HUES64 (cell line): ENCODE data around the gene VEPH1.

Experiments
- H3K27ac ChIP-seq: 2 replicates; pipeline ENCODE4 v1.7.0; 2013; ENCODE audit warnings: low read depth, low read length, inconsistent platforms
- H3K27me3 ChIP-seq: 2 replicates; pipeline ENCODE4 v1.6.1; 2013; ENCODE audit warnings: mild to moderate bottlenecking, low read length; ENCODE audit not compliant: insufficient read depth
- H3K36me3 ChIP-seq: 2 replicates; pipeline ENCODE4 v1.6.1; 2013; ENCODE audit warnings: mild to moderate bottlenecking, low read length; ENCODE audit not compliant: insufficient read depth
- H3K4me1 ChIP-seq: 2 replicates; pipeline ENCODE4 v1.6.1; 2013; ENCODE audit warnings: mild to moderate bottlenecking, low read length, moderate library complexity; ENCODE audit not compliant: insufficient read depth
- H3K4me3 ChIP-seq: 2 replicates; pipeline ENCODE4 v1.5.1; 2013; ENCODE audit warnings: mild to moderate bottlenecking, low read length, moderate library complexity
- H3K9ac ChIP-seq: 2 replicates; pipeline ENCODE4 v1.6.1; 2013; ENCODE audit warnings: mild to moderate bottlenecking, low read depth, low read length
- H3K9me3 ChIP-seq: 2 replicates; pipeline ENCODE4 v1.6.1; 2013; ENCODE audit warnings: low read depth, low read length; ENCODE audit not compliant: insufficient read depth
- WGBS: fragments of 150-250, 120-280 bp; methylation state at CpG from one replicate; pipeline ENCODE4 v1.1.7; 2013; ENCODE audit warnings: missing lambda C conversion rate; 5-methylcytosine and 5-hydroxymethylcytosine counted together

The VEPH1 gene

DNA sequence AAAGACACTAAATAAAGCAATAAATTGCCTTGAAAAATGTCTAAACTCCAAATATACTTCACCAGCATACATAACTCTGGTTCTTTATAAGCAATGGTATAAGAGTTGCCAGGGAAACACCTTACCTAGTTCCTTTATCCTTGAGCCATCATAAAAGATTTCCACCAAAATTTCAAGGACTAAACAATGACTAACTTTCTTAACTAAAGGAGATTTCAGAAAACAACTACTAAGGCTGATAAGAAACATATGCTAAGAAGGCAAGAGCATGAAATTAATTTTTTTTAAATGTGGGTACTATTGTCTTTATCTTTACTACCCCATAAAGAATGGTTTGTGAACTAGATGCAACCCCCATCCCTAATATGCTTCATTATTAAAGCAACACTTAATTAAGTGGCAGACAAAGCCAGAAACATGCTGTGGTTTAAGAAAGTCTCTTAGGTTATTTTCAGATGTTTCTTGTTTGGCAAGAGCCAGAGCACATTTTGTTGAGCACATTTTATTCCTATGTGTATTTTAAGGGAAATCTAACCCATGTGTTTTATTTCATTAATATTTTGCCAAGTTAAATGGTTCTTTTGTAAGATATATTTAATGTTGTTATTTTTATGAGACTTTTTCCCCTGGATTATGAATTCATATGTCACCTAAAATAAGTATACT is 17.4 kb upstream of the VEPH1 start:
- Histone ChIP-seq H3K36me3 (no peaks in the 10 kb centered on the region), H3K9ac (no peak overlapping the region), H3K9me3 (peaks cover 9% of the 10 kb centered on the region), H3K27me3 (no peaks in the 10 kb centered on the region), H3K4me1 (no peaks in the 10 kb centered on the region), H3K4me3 (no peak overlapping the region), H3K27ac (no peak overlapping the region)

- Histone ChIP-seq H3K9ac (no peak overlapping the region), H3K4me3 (no peak overlapping the region), H3K27ac (no peak overlapping the region), H3K9me3 (peaks cover 9% of the 10 kb centered on the region), H3K27me3 (no peaks in the 10 kb centered on the region), H3K36me3 (no peaks in the 10 kb centered on the region), H3K4me1 (no peaks in the 10 kb centered on the region)
- WGBS = 100% methylated on average over 1 of the region's 1 CpG
These were observed 15.7 kb upstream of the VEPH1 start for GRCh38 chr3:157518881-157519280.

GRCh38 chr3:157516928-157517327 is 13.7 kb upstream of the VEPH1 start:
- H3K4me3 ChIP-seq = no peak overlapping the region
- H3K36me3 ChIP-seq = no peaks in the 10 kb centered on the region
- peaks cover 9% of the 10 kb centered on the region for H3K9me3 ChIP-seq
- H3K9ac ChIP-seq = no peak overlapping the region
- H3K27ac ChIP-seq = no peak overlapping the region
- no peaks in the 10 kb centered on the region for H3K27me3 ChIP-seq
- no peaks in the 10 kb centered on the region for H3K4me1 ChIP-seq

DNA sequence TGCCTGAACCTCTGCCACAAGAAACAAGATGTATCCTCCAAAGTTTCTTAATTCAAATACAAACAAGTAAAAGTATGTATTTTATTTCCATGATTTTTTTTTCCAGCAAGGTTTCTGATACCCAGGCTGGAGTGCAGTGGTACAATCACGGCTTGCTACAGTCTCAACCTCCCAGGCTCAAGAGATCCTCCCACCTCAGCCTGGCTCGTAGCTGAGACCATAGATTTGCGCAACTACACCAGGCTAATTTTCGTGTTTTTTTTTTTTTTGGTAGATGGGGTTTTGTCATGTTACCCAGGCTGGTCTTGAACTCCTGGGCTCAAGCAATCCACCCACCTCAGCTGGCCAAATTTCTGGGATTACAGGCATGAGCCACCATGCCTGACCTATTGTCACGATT is 12.2 kb upstream of the VEPH1 start:
- Histone ChIP-seq H3K27ac (no peak overlapping the region), H3K9ac (no peak overlapping the region), H3K27me3 (no peaks in the 10 kb centered on the region), H3K36me3 (no peaks in the 10 kb centered on the region), H3K9me3 (peaks cover 9% of the 10 kb centered on the region), H3K4me1 (no peaks in the 10 kb centered on the region), H3K4me3 (no peak overlapping the region)
- WGBS = 96% methylated on average over 5 of the region's 5 CpGs

- H3K27ac ChIP-seq = no peak overlapping the region
- no peaks in the 10 kb centered on the region for H3K27me3 ChIP-seq
- H3K4me1 ChIP-seq = no peaks in the 10 kb centered on the region
- no peaks in the 10 kb centered on the region for H3K36me3 ChIP-seq
- no peak overlapping the region for H3K9ac ChIP-seq
- peaks cover 9% of the 10 kb centered on the region for H3K9me3 ChIP-seq
- WGBS = 89% methylated on average over 3 of the region's 4 CpGs
- H3K4me3 ChIP-seq = no peak overlapping the region
These were observed 11.2 kb upstream of the VEPH1 start for GRCh38 chr3:157514371-157514895.

GRCh38 chr3:157513585-157513984 is 10.4 kb upstream of the VEPH1 start:
- Histone ChIP-seq H3K9ac (no peak overlapping the region), H3K27me3 (no peaks in the 10 kb centered on the region), H3K9me3 (peaks cover 6% of the 10 kb centered on the region), H3K36me3 (no peaks in the 10 kb centered on the region), H3K4me1 (no peaks in the 10 kb centered on the region), H3K27ac (no peak overlapping the region), H3K4me3 (no peak overlapping the region)
- WGBS = 80% methylated on average over 1 of the region's 1 CpG

DNA sequence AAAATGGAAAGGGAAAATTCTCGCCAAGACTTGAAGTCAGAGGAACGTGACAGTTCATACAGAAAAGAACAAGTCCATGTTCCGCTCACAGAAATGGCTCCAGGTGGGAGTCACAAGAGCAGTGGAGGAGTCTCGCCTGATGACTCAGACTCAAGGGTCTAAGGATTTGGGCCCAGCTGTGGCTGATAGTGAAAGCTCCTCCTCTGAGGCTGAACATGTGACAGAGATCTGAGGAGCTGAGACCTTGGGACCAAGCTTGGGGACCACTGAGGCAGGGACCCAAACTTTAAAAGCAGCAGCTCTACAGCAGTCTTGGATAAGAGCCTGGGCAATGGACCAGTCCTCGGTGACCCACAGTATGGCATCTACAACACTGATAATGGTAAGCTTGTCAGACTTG is 9.3 kb upstream of the VEPH1 start:
- H3K4me3 ChIP-seq = no peak overlapping the region
- H3K4me1 ChIP-seq = no peaks in the 10 kb centered on the region
- no peaks in the 10 kb centered on the region for H3K27me3 ChIP-seq
- no peaks in the 10 kb centered on the region for H3K36me3 ChIP-seq
- H3K9me3 ChIP-seq = no peaks in the 10 kb centered on the region
- no peak overlapping the region for H3K27ac ChIP-seq
- whole genome bisulfite sequencing = 92% methylated on average over 5 of the region's 5 CpGs
- no peak overlapping the region for H3K9ac ChIP-seq

GRCh38 chr3:157508461-157508860 is 5.2 kb upstream of the VEPH1 start:
- Histone ChIP-seq H3K36me3 (no peaks in the 10 kb centered on the region), H3K9me3 (no peaks in the 10 kb centered on the region), H3K27ac (no peak overlapping the region), H3K4me1 (peaks cover 4% of the 10 kb centered on the region; the same call in 1 of the 2 replicates), H3K9ac (no peak overlapping the region), H3K27me3 (no peaks in the 10 kb centered on the region), H3K4me3 (no peak overlapping the region)
- WGBS = 92% methylated on average over 1 of the region's 1 CpG

DNA sequence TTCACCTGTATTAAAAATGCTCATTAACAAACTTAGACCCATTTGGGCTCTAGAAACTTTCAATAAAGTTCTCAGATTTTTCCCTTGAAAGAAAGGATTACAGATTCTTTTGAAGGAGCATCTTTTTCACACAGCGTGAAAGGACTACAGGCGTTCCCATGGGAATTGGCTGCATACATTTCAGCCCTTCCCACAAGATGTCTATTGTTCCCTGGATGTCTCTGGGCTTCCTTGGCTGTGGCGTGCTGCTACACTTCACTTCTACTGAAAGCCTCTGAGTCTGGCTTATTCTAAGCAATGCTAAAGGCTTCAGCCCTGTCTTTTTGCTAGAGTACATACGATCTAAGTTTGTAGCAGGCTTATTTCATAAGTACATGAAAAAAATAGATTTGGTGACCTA is 1.4 kb downstream of the VEPH1 start:
- H3K27me3 ChIP-seq = peaks cover 10% of the 10 kb centered on the region; the same call in 1 of the 2 replicates
- no peak overlapping the region for H3K9ac ChIP-seq
- peaks cover 41% of the 10 kb centered on the region for H3K4me1 ChIP-seq
- no peak overlapping the region for H3K27ac ChIP-seq
- 49% methylated on average over 4 of the region's 4 CpGs for WGBS
- no peaks in the 10 kb centered on the region for H3K36me3 ChIP-seq
- H3K4me3 ChIP-seq = no peak overlapping the region
- no peaks in the 10 kb centered on the region for H3K9me3 ChIP-seq

DNA sequence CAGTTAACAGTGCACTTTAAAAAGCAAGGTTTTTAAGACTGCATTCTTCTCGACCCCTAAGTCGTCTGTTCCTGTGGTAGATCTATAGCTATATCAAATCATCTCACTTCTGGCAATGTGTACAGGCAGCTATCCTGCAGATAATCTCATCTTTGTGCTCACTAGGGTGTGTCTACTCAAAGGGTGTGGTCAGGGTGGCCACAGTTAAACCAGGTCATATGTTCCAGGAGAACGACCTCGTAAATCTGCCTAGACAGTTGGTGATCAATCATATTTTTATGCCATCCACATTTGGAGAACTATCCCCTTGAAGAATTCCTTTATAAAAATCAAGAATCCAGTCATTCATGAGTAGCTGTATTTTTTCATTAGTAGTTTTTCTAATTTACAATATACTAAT is 3.0 kb downstream of the VEPH1 start:
- Histone ChIP-seq H3K36me3 (no peaks in the 10 kb centered on the region), H3K27me3 (peaks cover 10% of the 10 kb centered on the region; the same call in 1 of the 2 replicates), H3K4me1 (peaks cover 48% of the 10 kb centered on the region), H3K27ac (peak overlapping the region; percentile 88; the same call in 1 of the 2 replicates), H3K9me3 (no peaks in the 10 kb centered on the region), H3K4me3 (peak overlapping the region; percentile 50; the same call in 1 of the 2 replicates), H3K9ac (peak overlapping the region; percentile 75)
- WGBS = 90% methylated on average over 4 of the region's 4 CpGs

DNA sequence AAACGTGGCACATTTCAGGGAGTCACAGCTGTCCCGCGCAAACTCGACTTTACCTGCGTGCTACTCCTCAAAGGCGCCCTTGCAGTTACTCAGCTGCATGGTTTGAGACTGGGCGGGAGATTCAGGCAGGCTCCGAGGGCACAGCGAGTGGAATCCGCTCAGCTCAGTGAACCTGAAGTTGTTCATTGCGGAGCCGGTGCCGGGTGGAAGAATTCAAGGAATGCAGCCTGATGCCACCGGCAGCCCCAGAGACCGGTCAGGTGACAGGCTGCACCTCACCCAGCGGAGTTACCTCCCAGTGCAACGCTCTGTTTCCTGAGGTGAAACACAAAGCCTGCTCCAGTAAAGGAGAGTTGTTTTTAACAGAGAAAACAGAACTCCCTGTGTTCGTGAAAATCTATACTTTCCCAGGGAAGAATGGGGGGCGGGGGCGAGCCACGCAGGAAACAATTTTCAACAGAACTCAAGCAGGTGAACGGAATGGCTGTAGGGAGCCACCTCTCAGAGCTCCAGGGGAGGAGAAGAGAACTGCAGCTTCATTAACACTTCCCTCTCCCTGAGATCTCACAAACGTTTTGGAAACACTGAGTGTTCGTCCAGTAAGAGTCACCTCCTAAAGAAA is 3.8 kb downstream of the VEPH1 start:
- H3K4me3 ChIP-seq = peak overlapping the region; percentile 50
- 3% methylated on average over 22 of the region's 24 CpGs for WGBS
- peak overlapping the region; percentile 75 for H3K9ac ChIP-seq

More for the DNA sequence above, 3.8 kb downstream of the VEPH1 start:
- Histone ChIP-seq H3K4me1 (peaks cover 50% of the 10 kb centered on the region), H3K36me3 (no peaks in the 10 kb centered on the region), H3K9me3 (no peaks in the 10 kb centered on the region), H3K27me3 (peaks cover 10% of the 10 kb centered on the region; the same call in 1 of the 2 replicates), H3K27ac (peak overlapping the region; percentile 88)
